Posterior cingulate gyrus (tissue), 11 donors: Measurements from ENCODE around the gene TFCP2L1.
"Not testable (repeated sequence)": the region's sequence is repeated elsewhere in the genome, so short reads cannot be mapped to it uniquely, and the experiment has no call there.

ENCODE experiments used
- DNase-seq, 10 donors: peaks; one replicate each; pipeline versions ENCODE4 v3.0.0 to v3.0.0-alpha.2; 2020 to 2021; ENCODE audit warnings: mixed read lengths in 3 of 10
- intact Hi-C: fragments of 100-400 bp; cut with DNase I; formaldehyde crosslinking; loops from one replicate; pipeline ENCODE4 v1.15.1; 2023

Gene TFCP2L1

DNA sequence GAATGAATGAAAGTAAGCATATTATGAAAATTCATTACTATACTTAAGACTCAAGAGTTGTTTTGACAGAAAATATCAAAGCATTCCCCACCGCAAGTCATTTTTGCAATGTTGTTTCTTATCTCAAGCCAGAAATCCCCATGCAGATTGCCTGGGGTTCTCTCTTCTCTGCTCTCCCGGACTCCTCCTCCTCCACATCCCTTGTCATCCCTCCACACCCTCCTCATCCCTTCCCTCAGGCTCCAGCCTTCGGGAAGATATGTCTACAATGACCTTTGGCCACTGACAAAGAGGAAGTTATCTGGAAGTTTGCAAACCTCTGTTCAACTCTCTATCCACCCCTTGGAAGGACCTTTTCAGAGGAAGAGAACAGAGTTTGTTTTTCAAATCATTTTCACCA lies 11.9 kb downstream of the TFCP2L1 start:
- intact Hi-C loops, result no loop called here
- peak in 1 of 10 donors; percentile 2 for DNase-seq

DNA sequence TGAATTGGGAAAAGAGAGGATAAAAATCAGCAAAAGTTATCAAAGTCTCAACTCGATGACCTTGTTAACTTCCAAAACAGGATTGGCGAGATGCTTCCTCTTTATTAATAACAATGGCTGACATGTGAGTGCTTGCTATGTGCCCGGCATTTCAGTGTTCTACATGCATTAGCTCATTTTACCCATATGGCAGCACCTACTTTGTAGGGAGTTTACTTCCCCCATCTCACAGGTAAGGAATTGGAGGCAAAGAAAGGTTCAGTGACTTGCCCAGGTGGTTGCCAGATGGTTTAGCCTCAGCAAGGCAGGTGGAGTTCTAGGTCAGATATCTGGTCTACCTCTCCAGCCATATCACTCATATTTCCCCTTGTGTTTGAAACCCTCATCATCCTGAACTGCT lies 12.4 kb downstream of the TFCP2L1 start:
- DNase-seq, result no peak
- intact Hi-C loops, result no loop called here

DNA sequence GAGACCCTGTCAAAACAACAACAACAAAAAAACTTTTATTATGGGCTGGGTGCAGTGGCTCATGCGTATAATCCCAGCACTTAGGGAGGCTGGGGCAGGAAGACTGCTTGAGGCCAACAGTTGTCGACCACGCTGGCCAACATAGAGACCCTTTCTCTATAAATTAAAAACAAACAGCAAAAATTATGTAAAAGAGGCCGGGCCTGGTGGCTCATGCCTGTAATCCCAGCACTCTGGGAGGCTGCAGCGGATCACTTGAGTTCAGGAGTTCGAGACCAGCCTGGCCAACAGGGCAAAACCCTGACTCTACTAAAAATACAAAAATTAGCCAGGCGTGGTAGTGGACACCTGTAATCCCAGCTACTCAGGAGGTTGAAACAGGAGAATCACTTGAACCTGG lies 15.6 kb downstream of the TFCP2L1 start:
- intact Hi-C loops, result not testable (repeated sequence)
- peak in 2 of 10 donors; percentile 35 to 47 for DNase-seq

DNA sequence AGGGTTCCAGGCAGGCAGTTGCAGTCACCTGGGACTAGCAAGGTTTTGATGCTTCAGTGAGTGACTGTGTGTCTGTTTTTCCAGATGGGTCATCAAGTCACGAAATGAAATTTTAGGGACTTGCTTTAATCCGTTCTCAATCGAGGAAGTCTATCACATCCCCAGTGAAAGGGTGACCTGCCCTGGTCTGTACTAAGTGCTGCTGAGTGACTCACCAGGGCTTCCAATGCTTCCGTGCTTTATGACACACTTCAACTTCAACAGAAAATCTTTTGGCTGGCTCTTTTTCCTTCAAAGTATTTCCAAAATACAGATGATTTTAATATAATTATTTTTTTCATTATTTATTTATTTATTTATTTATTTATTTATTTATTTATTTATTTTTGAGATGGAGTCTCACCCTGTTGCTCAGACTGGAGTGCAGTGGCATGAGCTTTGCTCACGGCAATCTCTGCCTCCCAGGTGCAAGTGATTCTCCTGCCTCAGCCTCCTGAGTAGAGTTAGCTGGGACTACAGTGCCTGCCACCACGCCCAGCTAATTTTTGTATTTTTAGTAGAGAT lies 18.4 kb downstream of the TFCP2L1 start:
- DNase-seq, result peak in 3 of 10 donors; percentile 7 to 50 (median 12)
- intact Hi-C loops, result no loop called here

DNA sequence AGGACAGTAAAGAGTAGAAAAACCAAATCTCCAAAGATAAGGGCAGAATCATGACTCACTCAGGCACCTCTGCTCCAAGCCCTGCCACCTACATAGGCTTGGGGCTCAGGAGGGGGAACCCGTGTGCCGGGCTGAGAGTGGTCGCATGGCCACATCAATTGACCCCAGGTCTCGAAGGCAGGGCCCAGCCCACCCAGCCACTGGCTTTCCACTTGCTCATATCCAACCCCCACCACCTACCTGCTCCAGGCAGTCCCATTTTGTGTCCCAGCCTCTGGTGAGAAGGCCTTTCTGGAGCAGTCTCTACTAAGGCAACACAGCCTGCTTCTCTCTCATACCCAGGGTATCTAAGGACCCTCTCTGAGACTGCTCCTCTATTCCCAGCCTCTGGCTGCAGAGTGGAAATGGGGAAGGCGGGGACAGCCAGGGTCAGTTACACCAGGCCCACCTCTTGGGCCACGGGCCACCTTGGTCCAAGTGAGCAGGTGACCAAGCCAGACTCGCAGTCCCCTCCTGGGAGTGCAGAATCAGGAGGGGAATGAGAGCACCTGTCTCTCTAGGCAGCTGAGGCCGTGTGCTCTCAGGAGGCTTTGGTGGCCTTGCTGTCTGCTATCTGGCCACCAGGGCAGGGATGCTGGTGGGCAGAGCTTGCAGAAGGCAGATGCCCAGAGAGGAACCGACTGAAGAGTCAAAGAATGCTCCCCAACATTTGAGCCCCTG lies 20.8 kb downstream of the TFCP2L1 start:
- DNase-seq, result peak in 3 of 10 donors; percentile 45 to 69 (median 56)
- intact Hi-C loops, result no loop called here

DNA sequence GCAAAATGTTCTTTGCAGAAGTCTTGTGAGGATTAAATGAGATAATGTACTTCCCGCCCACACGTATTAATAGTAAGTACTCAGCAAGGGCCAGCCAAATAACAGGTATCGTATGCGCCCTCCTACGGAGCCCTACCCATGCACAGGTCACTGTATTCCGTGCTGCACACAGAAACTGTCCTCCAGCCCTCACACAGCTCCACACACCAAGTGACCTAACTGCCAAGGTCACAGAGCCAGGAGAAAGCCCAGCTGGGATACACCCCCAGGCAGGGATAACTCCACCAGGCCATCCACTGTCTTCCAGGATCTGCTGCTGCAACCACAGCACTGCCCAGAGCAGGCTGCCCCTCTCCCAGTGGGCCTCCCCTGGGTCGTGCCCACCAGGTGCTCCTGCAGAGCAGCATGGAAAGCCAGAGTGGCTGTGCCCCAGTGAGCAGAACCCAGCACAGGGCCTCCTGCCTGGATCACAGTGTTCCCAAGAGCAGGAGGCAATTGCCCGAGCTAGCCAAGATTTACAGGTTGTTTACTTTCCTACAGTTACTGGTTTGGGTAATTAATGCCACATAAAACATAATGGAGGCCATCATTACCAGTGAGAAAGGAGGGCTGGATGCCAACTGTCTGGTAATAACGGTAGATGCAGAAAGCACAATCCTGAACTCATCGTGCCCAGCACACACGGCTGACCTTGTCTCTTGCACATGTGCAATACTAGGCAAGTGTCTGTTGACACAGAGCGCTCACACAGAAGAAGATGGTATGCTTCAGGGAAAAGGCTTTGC lies 24.4 kb downstream of the TFCP2L1 start:
- DNase-seq, result peak in 2 of 10 donors; percentile 56 to 66
- intact Hi-C loops, result no loop called here

DNA sequence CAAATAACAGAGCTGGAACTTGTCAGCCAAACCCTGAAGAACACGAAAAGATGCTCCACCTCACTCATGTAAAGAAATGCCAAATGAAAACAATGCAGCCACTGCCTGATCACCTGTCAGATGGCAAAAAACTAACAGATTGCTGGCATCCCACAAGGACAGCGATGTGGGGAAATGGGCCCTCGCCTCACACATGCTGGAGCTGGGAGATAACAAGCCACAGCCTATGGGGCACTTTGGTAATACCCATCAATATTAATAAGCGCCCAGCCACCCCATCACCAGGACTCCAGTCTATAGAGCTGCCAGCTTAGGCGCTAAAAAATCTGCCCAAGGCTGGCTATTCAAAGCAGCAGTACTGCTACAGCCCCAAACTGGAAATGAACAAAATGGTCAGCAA lies 27.0 kb downstream of the TFCP2L1 start:
- DNase-seq, result peak in 1 of 10 donors; percentile 29
- intact Hi-C loops, result no loop called here

DNA sequence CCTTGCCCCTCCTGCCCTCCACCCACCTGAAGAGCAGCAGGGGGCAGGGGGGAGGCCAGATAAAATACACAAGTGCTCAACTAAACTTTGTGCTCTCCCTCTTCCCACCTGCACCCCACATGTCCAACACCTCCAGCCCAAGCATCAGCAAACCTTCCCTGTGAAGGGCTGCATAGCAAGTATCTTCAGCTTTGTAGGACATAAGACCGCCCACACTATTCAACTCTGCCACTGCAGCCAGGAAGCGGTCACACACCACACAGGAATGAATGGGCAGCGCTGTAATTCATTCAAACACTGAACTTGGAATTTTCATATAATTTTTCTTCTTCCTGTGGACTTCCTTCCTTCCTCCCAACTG lies 27.5 kb downstream of the TFCP2L1 start:
- peak in 2 of 10 donors; percentile 31 to 52 for DNase-seq
- intact Hi-C loops, result no loop called here

DNA sequence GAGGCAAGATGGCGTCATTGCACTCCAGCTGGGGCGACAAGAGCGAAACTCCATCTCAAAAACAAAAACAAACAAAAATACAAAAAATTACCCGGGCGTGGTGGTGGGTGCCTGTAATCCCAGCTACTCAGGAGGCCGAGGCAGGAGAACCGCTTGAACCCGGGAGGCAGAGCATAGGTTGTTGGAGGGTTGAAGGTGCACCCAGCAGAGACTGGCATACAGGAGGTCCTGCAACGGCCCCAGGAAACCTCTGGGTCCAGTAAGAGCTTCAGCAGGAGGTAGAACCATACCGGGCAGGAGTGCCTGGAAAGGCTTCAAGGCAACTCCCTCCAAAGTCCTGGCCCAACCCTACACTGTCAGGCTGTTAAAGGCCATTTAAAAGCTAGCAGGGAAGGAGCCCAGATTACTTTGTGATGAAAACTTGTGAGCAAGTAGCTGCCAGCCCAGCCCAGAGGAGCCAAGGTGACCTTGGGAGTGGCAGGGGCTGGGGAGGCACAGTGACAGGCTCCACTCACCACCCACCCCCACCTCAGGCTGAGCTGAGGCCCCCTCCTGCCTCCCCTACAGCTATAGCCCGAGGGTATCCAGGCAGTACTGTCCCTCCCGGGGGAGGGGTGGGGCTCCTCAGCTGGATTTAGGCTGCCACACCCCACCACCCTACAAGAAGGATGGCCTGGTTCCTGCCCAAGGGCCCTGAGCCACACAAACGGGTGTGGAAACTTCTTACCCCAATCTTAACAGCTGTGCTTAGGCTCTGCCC lies 28.1 kb downstream of the TFCP2L1 start:
- peak in 2 of 10 donors; percentile 42 to 56 for DNase-seq
- intact Hi-C loops, result no loop called here

DNA sequence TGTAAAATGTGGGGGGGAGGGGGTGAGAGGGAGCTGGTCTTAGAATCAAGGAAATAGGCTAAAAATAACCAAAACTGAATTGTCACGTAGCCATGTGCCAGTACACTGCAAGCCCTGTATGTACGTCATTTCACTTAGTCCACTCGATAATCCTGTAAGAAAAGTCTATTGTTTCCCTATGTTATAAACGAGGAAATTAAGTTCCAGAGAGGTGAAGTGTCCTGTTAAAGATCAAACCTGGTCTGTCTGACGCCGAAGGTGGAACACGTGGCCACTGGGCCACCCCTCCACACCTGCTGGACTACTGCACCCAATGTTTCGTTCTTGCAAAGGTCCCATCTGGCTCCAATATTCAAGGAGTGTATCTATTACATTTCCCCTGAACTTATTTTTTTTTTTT lies 29.6 kb downstream of the TFCP2L1 start:
- intact Hi-C loops, result no loop called here
- DNase-seq, result peak in 1 of 10 donors; percentile 33

DNA sequence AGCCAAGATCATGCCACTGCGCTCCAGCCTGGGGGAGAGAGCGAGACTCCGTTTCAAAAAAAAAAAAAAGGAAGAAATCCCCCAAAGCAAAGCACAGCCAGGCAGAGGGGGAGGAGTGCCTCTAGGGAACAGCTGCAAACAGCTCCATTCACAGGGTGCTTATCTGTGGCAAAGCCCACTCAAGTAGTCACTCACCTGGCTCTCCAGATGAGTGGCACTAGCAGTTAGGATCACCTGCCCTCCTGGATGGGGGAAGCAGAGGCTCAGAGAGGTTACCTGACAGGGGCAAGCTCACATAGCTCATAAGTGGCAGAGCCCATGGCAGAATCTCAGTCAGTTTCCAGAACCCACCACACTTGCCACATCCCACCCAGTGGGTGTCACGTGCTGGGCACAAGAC lies 30.3 kb downstream of the TFCP2L1 start:
- peak in 2 of 10 donors; percentile 9 to 43 for DNase-seq
- intact Hi-C loops, result no loop called here

DNA sequence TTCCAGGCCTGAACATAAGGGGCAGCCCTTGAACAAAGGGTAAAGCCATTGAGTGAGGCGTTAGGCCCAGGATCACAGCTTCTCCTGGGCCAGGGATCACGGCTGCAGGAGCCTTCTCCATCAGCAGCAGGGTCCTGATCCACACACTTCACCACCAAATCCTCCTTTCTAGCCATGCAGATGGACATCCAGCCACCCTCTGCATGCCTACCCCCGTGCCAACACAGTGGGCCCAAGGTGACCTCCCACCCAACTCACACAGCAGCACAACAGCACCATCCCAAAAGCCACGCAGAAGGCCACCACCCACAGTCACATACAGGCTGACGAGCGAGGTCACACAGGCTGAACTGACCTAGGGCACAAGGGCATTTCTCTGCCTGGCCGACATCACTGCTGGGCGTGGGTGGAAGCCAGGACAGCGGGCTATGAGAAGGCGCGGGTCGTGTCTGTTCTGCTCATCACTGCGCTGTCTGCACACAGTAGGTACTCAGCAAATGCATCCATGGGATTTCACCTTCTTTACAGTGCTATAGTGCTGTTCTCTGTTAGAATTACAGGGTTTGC lies 31.2 kb downstream of the TFCP2L1 start:
- DNase-seq, result peak in 3 of 10 donors; percentile 17 to 60 (median 48)
- intact Hi-C loops, result no loop called here

DNA sequence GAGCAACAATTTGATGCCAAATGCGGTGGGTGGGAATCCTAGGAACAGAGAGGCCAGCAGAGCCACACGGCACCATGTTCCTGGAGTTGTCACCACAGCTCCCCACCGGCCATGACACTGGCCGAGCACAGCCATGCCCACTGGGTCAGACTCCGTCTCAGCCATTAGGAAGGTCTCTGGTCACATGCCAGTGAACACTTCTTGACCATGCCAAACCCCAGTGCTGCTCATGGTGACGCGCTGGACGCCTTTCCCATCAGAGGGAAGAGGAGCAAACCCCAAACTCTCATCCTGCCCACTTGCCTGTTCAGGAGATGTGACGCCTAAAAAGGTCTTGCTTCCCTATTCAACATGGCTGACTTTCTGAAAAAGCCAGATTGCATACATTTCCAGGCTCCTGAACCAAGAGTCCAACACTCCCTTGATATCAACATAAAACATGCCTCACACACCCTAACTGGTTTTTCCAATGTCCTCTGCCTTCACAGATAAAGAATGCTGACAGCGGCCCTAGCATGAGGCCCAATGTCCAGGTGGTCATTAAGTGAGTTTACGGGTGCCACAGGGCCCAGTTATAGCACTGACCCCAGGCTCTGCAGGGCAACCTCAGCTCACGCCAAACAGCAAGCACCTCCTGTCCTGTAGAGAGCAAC lies 31.9 kb downstream of the TFCP2L1 start:
- DNase-seq, result peak in 3 of 10 donors; percentile 9 to 41 (median 19)
- intact Hi-C loops, result no loop called here

DNA sequence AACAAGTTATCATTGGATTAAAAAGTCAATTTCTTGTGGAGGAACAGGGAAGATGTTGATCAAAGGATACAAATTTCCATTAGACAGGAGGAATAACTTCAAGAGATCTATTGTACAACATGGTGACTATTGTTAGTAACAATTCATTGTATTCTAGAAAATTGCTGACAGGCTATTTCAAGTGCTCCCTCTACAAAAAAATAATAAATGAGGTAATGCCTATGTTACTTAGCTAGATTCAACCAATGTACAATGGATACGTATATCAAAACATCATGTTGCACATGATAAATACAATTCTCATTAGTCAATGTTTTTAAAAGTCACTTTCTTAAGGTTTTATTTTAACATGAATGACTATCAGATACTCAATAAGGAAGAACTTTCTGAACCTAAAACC lies 33.5 kb downstream of the TFCP2L1 start:
- intact Hi-C loops, result no loop called here
- DNase-seq, result no peak

DNA sequence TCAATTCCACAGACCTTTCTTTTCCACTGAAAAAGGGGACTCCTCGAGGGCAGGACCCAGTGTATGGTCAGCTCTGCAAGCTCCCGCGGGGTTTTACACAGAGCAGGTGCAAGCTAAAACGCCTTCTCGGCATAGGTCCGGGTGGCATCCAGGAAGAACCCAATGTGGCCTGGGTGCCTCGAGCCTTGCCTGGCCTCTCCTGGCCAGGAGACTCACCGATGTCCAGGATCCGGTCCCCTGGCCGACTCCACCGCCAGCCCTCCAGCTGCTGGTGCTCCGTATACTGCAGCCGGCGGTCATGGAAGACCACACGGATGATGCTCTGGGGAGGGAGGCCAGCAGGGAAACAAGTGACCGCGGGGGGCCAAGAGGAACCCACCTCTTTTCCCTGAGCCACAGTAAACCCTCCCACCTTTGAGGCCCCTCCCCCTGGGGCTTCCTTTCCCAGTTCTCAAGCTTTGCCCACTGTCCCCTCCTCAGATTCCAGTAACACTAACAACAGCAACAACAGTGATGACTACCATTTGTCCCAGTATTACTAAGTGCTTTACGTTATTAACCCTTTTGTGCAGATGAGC lies 36.1 kb downstream of the TFCP2L1 start:
- peak in 2 of 10 donors; percentile 63 to 66 for DNase-seq
- intact Hi-C loops, result no loop called here

DNA sequence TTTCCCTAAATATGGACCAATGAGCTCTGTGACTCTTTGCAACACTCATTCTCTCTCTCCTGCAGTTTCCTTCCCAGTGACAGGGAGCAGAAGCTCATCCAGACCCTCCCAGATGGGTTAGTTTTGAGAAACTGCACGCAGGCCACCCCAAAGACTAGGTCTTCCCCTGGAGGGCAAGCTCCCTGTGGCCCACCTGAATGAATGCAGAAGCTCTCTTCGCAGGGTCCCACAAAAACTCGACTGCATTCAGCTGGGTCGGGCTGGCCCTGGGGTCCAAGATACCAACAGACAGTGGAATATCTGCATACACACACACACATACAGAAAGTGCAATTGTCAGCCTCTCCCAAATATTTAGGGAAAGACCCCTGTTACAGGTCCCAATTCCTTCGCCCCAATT lies 37.0 kb downstream of the TFCP2L1 start:
- intact Hi-C loops, result no loop called here
- peak in 3 of 10 donors; percentile 23 to 62 (median 46) for DNase-seq

DNA sequence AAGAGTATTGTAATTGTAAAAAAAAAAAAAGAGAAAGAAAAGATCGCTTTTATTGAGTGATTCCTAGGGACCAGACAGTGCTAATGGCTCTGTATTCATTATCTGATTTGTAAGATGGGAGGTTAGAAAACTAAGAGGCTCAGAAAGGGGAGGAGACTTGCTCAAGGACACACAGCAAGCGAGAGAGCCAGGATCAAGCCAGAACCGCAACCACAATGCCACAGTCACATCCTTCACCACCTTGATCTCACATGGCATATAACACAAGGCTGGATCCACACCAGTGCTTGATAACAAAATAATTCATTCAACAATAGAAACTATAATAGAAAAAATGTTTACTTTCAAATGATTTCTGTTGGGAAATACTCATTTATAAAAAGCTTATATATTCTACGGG lies 37.5 kb downstream of the TFCP2L1 start:
- DNase-seq, result no peak

DNA sequence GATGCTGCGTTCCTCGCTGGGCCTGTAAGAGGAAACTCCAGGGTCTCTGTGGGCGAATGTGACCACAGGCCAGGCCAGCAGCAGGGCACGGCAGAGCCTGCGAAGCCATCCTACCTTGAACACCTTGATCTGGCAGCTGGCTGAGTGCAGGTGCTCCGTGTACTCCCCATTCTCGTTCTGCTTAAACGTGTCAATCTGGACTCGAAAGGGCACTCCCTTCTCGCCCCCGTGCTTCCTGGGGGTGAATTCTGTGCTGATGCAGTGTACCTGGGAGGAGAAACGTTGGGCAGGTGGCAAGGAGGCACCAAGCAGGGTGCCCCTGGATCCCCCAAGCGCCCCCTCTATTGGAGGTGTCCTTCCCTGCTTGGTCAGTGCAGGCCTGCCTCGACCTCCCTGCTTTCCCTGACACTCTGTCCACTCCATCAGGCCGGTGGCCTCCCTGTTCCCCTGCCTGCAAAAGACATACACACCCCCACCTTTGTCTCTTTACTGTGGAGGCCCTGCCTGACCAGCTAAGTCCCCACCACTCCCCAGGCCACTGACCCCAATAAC lies 38.2 kb downstream of the TFCP2L1 start:
- peak in 3 of 10 donors; percentile 43 to 73 (median 46) for DNase-seq
- intact Hi-C loops, result no loop called here

More for the DNA sequence above, 37.5 kb downstream of the TFCP2L1 start:
- intact Hi-C loops, result no loop called here

DNA sequence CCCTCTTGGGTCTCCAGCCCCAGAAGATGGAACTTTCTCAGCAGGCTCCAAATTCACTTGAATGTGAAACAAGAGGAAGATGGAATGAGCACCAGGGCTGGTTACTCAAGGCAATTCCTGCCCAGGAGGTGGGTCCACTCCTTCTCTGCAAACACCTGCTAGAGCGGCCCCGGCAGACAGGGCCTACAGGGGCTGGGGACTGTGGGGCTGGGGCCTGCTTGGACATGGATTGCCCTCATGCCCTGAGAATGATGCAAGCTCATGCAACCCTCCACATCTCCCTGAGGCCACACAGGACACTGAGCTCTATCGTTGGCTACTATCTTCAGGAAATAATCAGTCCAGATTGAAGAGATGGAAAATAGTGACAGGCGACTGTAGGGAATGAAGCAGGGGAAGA lies 39.1 kb downstream of the TFCP2L1 start:
- intact Hi-C loops, result no loop called here
- DNase-seq, result peak in 2 of 10 donors; percentile 24 to 57
